BE2C (cell line): ENCODE measurements around the gene ROMO1. TPM values are rescaled to one million over a fixed set of nuclear protein-coding genes. Genes with fewer than 3 reads are reported as not detected.

ENCODE experiments used
- DNase-seq: peaks from one replicate; pipeline ENCODE4 v3.0.0-alpha.2; 2020
- H3K27me3 ChIP-seq: fragments of 250-450 bp; sonication (Bioruptor Pico); 2 replicates; pipeline ENCODE4 v1.5.1; 2020; ENCODE audit warnings: mild to moderate bottlenecking
- H3K36me3 ChIP-seq: fragments of 250-450 bp; sonication (Bioruptor Pico); 2 replicates; pipeline ENCODE4 v1.5.1; 2020; ENCODE audit warnings: mild to moderate bottlenecking
- H3K4me1 ChIP-seq: fragments of 250-450 bp; sonication (Bioruptor Pico); 2 replicates; pipeline ENCODE4 v1.5.1; 2020
- H3K4me3 ChIP-seq: 2 replicates; pipeline ENCODE4 v1.5.1; 2011; ENCODE audit warnings: low read depth, low read length
- H3K9me3 ChIP-seq: fragments of 250-450 bp; sonication (Bioruptor Pico); 2 replicates; pipeline ENCODE4 v1.5.1; 2020
- polyA plus RNA-seq: library from polyadenylated mRNA; unstranded; fragments of >200 nt; gene quantifications from one replicate; pipeline ENCODE4 v1.2.1, GENCODE V29; 2012; ENCODE audit warnings: low read depth, missing spikeins; ENCODE audit not compliant: insufficient read length, insufficient read depth
- TF ChIP-seq, protein P1 (sequence below): IDR thresholded peaks from 2 replicates; pipeline ENCODE4 v1.5.1; 2012; ENCODE audit warnings: mild to moderate bottlenecking, low read depth, low read length

The ROMO1 gene
- polyA plus RNA-seq = 382 TPM

DNA sequence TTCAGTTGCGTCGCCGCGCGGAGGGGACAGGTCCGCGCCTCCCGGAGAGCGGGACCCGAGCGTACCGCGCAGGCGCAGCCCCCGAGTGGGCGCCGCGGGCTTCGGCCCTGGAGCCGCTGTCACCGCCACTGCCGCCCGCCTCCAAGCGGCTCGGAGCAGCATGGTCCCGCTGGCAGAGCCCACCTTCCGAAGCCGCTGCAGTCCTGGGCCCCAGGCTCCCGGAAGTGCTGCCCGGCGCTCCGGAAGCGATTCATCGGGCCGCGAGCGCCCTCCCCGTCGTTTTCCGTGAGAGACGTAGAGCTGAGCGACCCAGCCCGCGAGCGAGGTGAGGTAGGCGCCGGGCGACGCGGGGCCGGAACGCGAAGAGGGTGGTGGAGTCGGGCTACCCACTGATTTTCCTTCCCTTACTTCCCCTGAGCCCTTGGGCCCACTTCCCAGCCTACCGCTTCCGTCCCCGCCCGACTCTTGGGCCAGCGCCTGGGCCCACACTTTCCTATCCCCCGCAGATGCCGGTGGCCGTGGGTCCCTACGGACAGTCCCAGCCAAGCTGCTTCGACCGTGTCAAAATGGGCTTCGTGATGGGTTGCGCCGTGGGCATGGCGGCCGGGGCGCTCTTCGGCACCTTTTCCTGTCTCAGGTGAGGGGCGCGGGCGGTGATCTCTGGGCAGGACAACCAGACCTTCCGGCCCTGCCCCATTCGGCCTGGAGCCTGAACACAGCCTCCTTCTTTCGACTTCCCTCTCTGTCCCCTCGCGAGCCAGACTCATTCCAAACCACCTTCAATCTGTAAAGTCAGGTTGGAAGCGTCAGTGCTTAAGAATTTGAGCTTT is at the start of gene ROMO1, which contains the start of gene NFS1:
ROMO1 (plus strand) TSS at position 279 of the 830 bp plus-strand sequence; CDS start at position 507, 228 bp downstream.
NFS1 (minus strand) TSS at position 226 of the 830 bp plus-strand sequence; CDS start at position 162, 64 bp downstream.
- Histone ChIP-seq H3K9me3 (no peaks in the 10 kb centered on the region), H3K4me3 (peak within 1 kb of the TSS; percentile 89), H3K4me1 (no peaks in the 10 kb centered on the region), H3K36me3 (peaks cover 37% of the 10 kb centered on the region), H3K27me3 (no peaks in the 10 kb centered on the region)
- DNase-seq = peak; percentile 95
- TF ChIP-seq, protein P1, sequence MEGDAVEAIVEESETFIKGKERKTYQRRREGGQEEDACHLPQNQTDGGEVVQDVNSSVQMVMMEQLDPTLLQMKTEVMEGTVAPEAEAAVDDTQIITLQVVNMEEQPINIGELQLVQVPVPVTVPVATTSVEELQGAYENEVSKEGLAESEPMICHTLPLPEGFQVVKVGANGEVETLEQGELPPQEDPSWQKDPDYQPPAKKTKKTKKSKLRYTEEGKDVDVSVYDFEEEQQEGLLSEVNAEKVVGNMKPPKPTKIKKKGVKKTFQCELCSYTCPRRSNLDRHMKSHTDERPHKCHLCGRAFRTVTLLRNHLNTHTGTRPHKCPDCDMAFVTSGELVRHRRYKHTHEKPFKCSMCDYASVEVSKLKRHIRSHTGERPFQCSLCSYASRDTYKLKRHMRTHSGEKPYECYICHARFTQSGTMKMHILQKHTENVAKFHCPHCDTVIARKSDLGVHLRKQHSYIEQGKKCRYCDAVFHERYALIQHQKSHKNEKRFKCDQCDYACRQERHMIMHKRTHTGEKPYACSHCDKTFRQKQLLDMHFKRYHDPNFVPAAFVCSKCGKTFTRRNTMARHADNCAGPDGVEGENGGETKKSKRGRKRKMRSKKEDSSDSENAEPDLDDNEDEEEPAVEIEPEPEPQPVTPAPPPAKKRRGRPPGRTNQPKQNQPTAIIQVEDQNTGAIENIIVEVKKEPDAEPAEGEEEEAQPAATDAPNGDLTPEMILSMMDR = peak; percentile 43

GRCh38 chr20:35650632-35651031 is 48.6 kb upstream of the ROMO1 start:
- Histone ChIP-seq H3K4me3 (no peak overlapping the region), H3K27me3 (no peaks in the 10 kb centered on the region), H3K4me1 (no peaks in the 10 kb centered on the region), H3K36me3 (peaks cover 42% of the 10 kb centered on the region), H3K9me3 (no peaks in the 10 kb centered on the region)
- no peak for DNase-seq
- TF ChIP-seq, protein P1 = no peak

- DNase-seq = no peak
- Histone ChIP-seq H3K27me3 (no peaks in the 10 kb centered on the region), H3K9me3 (no peaks in the 10 kb centered on the region), H3K4me1 (no peaks in the 10 kb centered on the region), H3K36me3 (peaks cover 46% of the 10 kb centered on the region), H3K4me3 (no peak overlapping the region)
- TF ChIP-seq, protein P1 = no peak
These were observed 47.2 kb upstream of the ROMO1 start for GRCh38 chr20:35651958-35652357.

- H3K27me3 ChIP-seq = no peaks in the 10 kb centered on the region
- H3K36me3 ChIP-seq = peaks cover 46% of the 10 kb centered on the region
- H3K9me3 ChIP-seq = no peaks in the 10 kb centered on the region
- H3K4me1 ChIP-seq = no peaks in the 10 kb centered on the region
- no peak overlapping the region for H3K4me3 ChIP-seq
- TF ChIP-seq, protein P1 = no peak
- DNase-seq = no peak
These were observed 46.4 kb upstream of the ROMO1 start for GRCh38 chr20:35652641-35653429.

- peaks cover 46% of the 10 kb centered on the region for H3K36me3 ChIP-seq
- TF ChIP-seq, protein P1 = no peak
- no peaks in the 10 kb centered on the region for H3K27me3 ChIP-seq
- no peaks in the 10 kb centered on the region for H3K4me1 ChIP-seq
- no peak overlapping the region for H3K4me3 ChIP-seq
- no peaks in the 10 kb centered on the region for H3K9me3 ChIP-seq
- DNase-seq = no peak
These were observed 45.8 kb upstream of the ROMO1 start for GRCh38 chr20:35653430-35653734.

DNA sequence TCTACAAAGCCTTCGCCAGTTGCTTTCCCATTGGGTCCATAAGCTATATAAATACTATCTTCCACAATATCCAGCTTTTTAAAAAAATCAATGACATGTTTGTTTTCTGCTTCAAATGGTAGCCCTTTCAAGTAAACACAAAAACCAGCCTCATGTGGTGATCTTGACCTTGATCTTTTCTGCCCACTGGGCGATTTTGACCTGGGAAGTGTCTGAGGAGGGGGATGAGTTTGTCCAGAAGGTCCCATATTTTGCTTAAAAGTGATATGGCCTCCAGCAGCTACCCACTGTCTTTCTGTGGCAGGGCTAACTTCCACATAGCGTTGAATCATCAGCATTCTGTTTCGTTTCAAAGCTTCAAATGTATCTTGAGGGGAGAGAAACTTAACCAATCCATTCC is 45.3 kb upstream of the ROMO1 start:
- H3K36me3 ChIP-seq = peaks cover 46% of the 10 kb centered on the region
- TF ChIP-seq, protein P1 = no peak

More for the DNA sequence above, 45.3 kb upstream of the ROMO1 start:
- no peak for DNase-seq
- no peaks in the 10 kb centered on the region for H3K4me1 ChIP-seq
- H3K27me3 ChIP-seq = no peaks in the 10 kb centered on the region
- no peak overlapping the region for H3K4me3 ChIP-seq
- H3K9me3 ChIP-seq = no peaks in the 10 kb centered on the region
